Right lobe of liver (tissue), 6 donors: Measurements from ENCODE around the gene MBD3L1. TPM values are rescaled to one million over a fixed set of nuclear protein-coding genes. Genes with fewer than 3 reads are reported as not detected.

ENCODE experiments used
- ATAC-seq, 4 donors: fragments of 200-7000 bp; cut with Tn5 transposase; one replicate each; pipeline ENCODE4 v1.9.1; 2020; ENCODE audit warnings: mild to moderate bottlenecking in 4 of 4, moderate library complexity in 4 of 4
- DNase-seq, 3 donors: peaks; one replicate each; pipeline ENCODE4 v3.0.0-alpha.2; 2020
- H3K27ac ChIP-seq, 3 donors: fragments of 200-600 bp; one replicate each; pipeline ENCODE4 v1.8.0; 2022
- H3K27me3 ChIP-seq, 2 donors: fragments of 200-600 bp; one replicate each; pipeline ENCODE4 v1.8.0; 2022
- H3K36me3 ChIP-seq, 4 donors: fragments of 200-600 bp; sonication (generic) in 1 of 4; one replicate each; pipeline versions ENCODE4 v1.5.1 to v1.8.0; 2017 to 2022; ENCODE audit warnings: control low read depth in 1 of 4
- H3K4me1 ChIP-seq, 4 donors: fragments of 200-600 bp; sonication (generic) in 1 of 4; one replicate each; pipeline versions ENCODE4 v1.5.1 to v1.8.0; 2017 to 2022; ENCODE audit warnings: control low read depth in 1 of 4
- H3K4me3 ChIP-seq, 3 donors: fragments of 200-600 bp; one replicate each; pipeline ENCODE4 v1.8.0; 2022
- H3K9me3 ChIP-seq, 4 donors: fragments of 200-600 bp; sonication (generic) in 1 of 4; one replicate each; pipeline versions ENCODE4 v1.5.1 to v1.8.0; 2017 to 2022; ENCODE audit warnings: control low read depth in 1 of 4
- POLR2A ChIP-seq: fragments of 450-650 bp; IDR thresholded peaks from one replicate; pipeline ENCODE4 v1.6.1; 2017; ENCODE audit warnings: antibody characterized with exemption, mild to moderate bottlenecking
- WGBS: methylation state at CpG from one replicate; pipeline ENCODE4 v1.1.6; 2018; ENCODE audit warnings: low coverage, low lambda C conversion rate; ENCODE audit not compliant: insufficient coverage; ENCODE audit errors: missing lambda C conversion rate; 5-methylcytosine and 5-hydroxymethylcytosine counted together
- intact Hi-C, 2 donors: fragments of 100-400 bp; cut with DNase I; formaldehyde crosslinking; loops; one replicate each; pipeline versions ENCODE4 v1.11.2 to v1.14.1; 2022
- total RNA-seq, 6 experiments: library from RNA; depleted of rRNA in 2 of 6; stranded (reverse); fragments of >200 nt in 2 of 6; fragmentation: NEBNext Ultra II Directional in 3 of 6; extraction: Animal tissue kit (Norgen Biotek cat#: 25700) in 3 of 6; gene quantifications; one replicate each; pipeline versions ENCODE4 v1.1.0 to v1.2.4, GENCODE V29; 2016 to 2023
- TF ChIP-seq, protein P1 (sequence below), 4 donors: fragments of 200-600 bp in 3 of 4; fragments of 450-650 bp in 1 of 4; IDR thresholded peaks; one replicate each; pipeline versions ENCODE4 v1.5.1 to v1.8.0; 2016 to 2022; ENCODE audit warnings: antibody characterized with exemption in 4 of 4, mild to moderate bottlenecking in 2 of 4
- donor health status: DM: no; HTN: yes; CAD: no.
- donor health status: DM: no; HTN: no; CAD: no.
- donor health status: DM: no; HTN: no; CAD: no.
- donor health status: DM: no; HTN: yes; CAD: no.
- donor health status: DM: no; HTN: yes; CAD: no.

The MBD3L1 gene
- total RNA-seq, 6 experiments from 2014 or later: not detected

DNA sequence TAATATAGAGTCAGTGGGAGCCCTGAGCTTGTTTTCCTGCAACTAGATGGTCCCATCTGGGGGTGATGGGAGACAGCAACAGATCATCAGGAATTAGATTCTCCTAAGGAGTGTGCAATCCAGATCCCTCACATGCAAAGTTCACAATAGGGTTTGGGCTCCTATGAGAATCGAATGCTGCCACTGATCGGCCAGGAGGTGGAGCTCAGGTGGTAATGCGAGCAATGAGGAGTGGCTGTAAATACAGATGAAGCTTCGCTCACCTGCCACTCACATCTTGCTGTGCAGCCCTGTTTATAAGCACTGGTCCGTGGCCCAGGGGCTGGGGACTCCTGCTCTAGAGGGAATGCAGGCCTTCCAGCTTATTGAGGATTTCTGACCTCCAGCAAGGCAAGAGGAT is 5.8 kb upstream of the MBD3L1 start:
- WGBS: 100% methylated on average over 2 of the region's 5 CpGs
- Histone ChIP-seq H3K4me3 (no peak overlapping the region), H3K4me1 (peaks cover 0 to 4% (median 0%) of the 10 kb centered on the region in 4 donors), H3K27ac (no peak overlapping the region), H3K9me3 (no peaks in the 10 kb centered on the region), H3K36me3 (peaks cover 0 to 21% (median 12%) of the 10 kb centered on the region in 4 donors), H3K27me3 (no peaks in the 10 kb centered on the region)
- DNase-seq (no peak), ATAC-seq (no peak)
- TF ChIP-seq, protein P1, sequence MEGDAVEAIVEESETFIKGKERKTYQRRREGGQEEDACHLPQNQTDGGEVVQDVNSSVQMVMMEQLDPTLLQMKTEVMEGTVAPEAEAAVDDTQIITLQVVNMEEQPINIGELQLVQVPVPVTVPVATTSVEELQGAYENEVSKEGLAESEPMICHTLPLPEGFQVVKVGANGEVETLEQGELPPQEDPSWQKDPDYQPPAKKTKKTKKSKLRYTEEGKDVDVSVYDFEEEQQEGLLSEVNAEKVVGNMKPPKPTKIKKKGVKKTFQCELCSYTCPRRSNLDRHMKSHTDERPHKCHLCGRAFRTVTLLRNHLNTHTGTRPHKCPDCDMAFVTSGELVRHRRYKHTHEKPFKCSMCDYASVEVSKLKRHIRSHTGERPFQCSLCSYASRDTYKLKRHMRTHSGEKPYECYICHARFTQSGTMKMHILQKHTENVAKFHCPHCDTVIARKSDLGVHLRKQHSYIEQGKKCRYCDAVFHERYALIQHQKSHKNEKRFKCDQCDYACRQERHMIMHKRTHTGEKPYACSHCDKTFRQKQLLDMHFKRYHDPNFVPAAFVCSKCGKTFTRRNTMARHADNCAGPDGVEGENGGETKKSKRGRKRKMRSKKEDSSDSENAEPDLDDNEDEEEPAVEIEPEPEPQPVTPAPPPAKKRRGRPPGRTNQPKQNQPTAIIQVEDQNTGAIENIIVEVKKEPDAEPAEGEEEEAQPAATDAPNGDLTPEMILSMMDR (IDR thresholded peaks at IDR 0.05): no peak
- TF ChIP-seq POLR2A: no peak
- intact Hi-C loops: no loop called here

DNA sequence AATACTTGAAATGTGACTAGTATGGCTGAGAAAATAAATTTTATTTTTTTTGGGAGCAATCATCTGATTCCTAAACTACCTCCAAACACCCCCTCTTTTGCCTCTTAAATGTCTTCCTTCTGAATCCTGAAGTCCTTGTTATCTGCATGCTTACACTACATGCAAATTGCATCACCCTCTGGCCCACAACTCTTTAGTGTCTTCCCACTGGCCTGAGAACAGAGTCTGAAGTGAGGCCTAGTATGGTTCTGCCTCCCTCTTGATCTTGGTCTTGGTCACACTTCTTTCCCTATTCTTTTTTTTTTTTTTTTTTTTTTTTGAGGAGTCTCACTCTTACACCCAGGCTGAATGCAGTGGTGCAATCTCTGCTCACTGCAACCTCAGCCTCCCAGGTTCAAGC is 4.9 kb upstream of the MBD3L1 start:
- TF ChIP-seq, protein P1 (IDR thresholded peaks at IDR 0.05): no peak
- no peak for TF ChIP-seq POLR2A
- DNase-seq: no peak
- H3K36me3 ChIP-seq: peaks cover 0 to 17% (median 12%) of the 10 kb centered on the region in 4 donors
- H3K27me3 ChIP-seq: no peaks in the 10 kb centered on the region
- no peaks in the 10 kb centered on the region for H3K9me3 ChIP-seq
- ATAC-seq: no peak
- H3K27ac ChIP-seq: no peak overlapping the region
- intact Hi-C loops: no loop called here
- H3K4me1 ChIP-seq: peaks cover 0 to 8% (median 0%) of the 10 kb centered on the region in 4 donors
- no peak overlapping the region for H3K4me3 ChIP-seq

DNA sequence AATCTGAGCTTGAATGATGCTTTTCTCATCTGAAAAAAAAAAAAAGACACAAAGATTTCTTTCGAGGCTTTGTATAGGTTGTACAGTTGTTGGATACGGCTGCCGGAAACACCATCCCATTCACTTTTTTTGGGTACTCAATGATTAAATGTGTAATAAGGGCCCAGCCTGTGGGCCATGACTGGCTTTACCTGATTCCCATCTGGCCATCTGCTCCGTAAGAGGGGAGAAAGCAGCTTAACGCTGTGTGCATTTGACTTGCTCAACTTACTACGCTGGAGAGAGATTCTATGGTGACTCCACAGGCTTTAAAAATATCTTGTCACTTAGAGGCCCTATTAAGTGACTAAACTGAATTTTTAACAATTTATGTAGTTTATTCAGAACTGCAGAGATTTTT is 804 bp upstream of the MBD3L1 start:
- peaks cover 0 to 8% (median 0%) of the 10 kb centered on the region in 4 donors for H3K4me1 ChIP-seq
- peak overlapping the region in 2 of 3 donors; percentile 84 to 92 for H3K27ac ChIP-seq
- peak overlapping the region; percentile 81 to 99 (median 91) for H3K4me3 ChIP-seq
- H3K27me3 ChIP-seq: no peaks in the 10 kb centered on the region
- DNase-seq (no peak), ATAC-seq (no peak)
- intact Hi-C loops: no loop called here
- 65% methylated on average over 5 of the region's 6 CpGs for WGBS
- H3K9me3 ChIP-seq: no peaks in the 10 kb centered on the region
- H3K36me3 ChIP-seq: peaks cover 0 to 3% (median 0%) of the 10 kb centered on the region in 4 donors
- no peak for TF ChIP-seq POLR2A
- TF ChIP-seq, protein P1 (IDR thresholded peaks at IDR 0.05): no peak

DNA sequence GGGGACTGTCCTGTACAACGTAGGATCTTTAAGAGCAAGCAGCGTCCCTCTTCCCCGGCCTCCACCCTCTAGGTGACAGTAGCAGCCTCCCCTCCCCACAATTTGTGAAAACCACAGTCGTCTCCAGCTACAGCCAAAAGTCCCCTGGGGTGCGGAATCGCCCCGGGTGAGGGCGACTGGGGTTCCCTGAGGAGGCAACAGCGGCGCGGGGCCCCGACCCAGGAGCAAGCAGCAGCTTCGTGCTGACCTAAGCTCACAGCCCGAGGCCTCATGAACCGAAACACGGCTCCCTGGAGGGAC is 395 bp upstream of the MBD3L1 start:
- intact Hi-C loops: no loop called here
- TF ChIP-seq, protein P1 (IDR thresholded peaks at IDR 0.05): no peak
- TF ChIP-seq POLR2A: no peak
- WGBS: 5% methylated on average over 3 of the region's 16 CpGs
- ATAC-seq (no peak), DNase-seq (no peak)
- no peaks in the 10 kb centered on the region for H3K27me3 ChIP-seq
- H3K27ac ChIP-seq: peak overlapping the region; percentile 76 to 92 (median 84)
- H3K36me3 ChIP-seq: peaks cover 0 to 3% (median 0%) of the 10 kb centered on the region in 4 donors
- H3K4me1 ChIP-seq: peaks cover 0 to 8% (median 0%) of the 10 kb centered on the region in 4 donors
- H3K9me3 ChIP-seq: no peaks in the 10 kb centered on the region
- H3K4me3 ChIP-seq: peak overlapping the region; percentile 81 to 99 (median 91)

DNA sequence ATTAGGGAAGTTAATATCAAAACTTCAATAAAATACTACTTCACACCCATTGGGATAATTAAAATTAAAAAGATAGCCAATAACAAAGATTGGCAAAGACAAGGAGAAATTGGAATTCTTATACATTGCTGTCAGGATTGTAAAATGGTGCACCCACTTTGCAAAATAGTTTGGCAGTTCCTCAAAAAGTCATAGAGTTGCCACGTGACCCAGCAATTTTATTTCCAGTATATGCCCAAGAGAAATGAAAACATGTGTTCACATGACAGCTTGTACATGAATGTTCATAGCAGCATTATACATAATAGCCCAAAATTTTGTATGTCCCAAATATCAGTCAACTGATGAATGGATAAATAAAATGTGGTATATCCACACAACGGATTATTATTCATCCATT is 3.3 kb downstream of the MBD3L1 start:
- intact Hi-C loops: no loop called here
- TF ChIP-seq, protein P1 (IDR thresholded peaks at IDR 0.05): no peak
- no peak for TF ChIP-seq POLR2A
- H3K27me3 ChIP-seq: no peaks in the 10 kb centered on the region
- H3K4me1 ChIP-seq: peaks cover 0 to 8% (median 0%) of the 10 kb centered on the region in 4 donors
- no peaks in the 10 kb centered on the region for H3K9me3 ChIP-seq
- 44% methylated on average over 2 of the region's 2 CpGs for WGBS
- DNase-seq: no peak
- no peak for ATAC-seq
- no peaks in the 10 kb centered on the region for H3K36me3 ChIP-seq
- H3K27ac ChIP-seq: no peak overlapping the region
- H3K4me3 ChIP-seq: no peak overlapping the region
